ENCODE data around the gene SGPP1. TPM values are rescaled to one million over a fixed set of nuclear protein-coding genes. Genes with fewer than 3 reads are reported as not detected.
"Not testable (repeated sequence)": the region's sequence is repeated elsewhere in the genome, so short reads cannot be mapped to it uniquely, and the experiment has no call there.

SGPP1 gene
- total and polyA plus RNA-seq, 2 of the 8 experiments (the other 6 are each of a cell fraction or from before 2014, with no cell fraction given), result 5.7 to 8.1 TPM

DNA sequence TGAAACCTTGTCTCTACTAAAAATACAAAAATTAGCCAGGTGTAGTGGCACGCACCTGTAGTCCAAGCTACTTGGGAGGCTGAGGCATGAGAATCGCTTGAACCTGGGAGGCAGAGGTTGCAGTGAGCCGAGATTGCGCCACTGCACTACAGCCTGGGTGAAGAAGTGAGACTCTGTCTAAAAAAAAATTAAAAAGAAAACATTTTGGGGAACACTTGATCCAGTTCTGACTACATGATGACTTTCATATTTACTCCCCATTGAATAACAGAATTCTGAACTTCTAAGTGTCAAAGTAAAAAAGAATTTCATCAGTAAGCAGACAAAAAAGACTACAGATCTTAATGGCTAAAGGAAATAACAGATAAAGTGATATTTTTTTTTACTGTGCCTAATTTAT, 25.3 kb downstream of the SGPP1 start:
- H3K27me3 ChIP-seq (replicated peaks in 1 of 4; ENCODE audit: control insufficient read depth in 3 of 4, extremely low read depth in 1 of 4, insufficient read depth in 3 of 4, low read length in 3 of 4); H3K4ac ChIP-seq (replicated peaks; ENCODE audit: insufficient read length, low read depth, low read length); H3K23me2 ChIP-seq (ENCODE audit: low read depth, low read length); H3K14ac ChIP-seq (ENCODE audit: insufficient read length); H4K8ac ChIP-seq (ENCODE audit: extremely low read depth, insufficient read depth, low read length); H3K23ac ChIP-seq (ENCODE audit: insufficient read length); H3K56ac ChIP-seq (replicated peaks; ENCODE audit: insufficient read length, low read depth, low read length); H2AFZ ChIP-seq (ENCODE audit: low read length); H4K91ac ChIP-seq (replicated peaks; ENCODE audit: insufficient read length, low read length); H2AK5ac ChIP-seq (ENCODE audit: low read depth, low read length); H3K4me1 ChIP-seq (replicated peaks in 1 of 4; ENCODE audit: control insufficient read depth in 3 of 4, insufficient read depth in 4 of 4, low read length in 3 of 4); DNase-seq (ENCODE audit: low read depth in 1 of 2, low spot score in 2 of 2); H3K79me1 ChIP-seq (ENCODE audit: low read depth, low read length); H3K79me2 ChIP-seq (ENCODE audit: control insufficient read depth in 1 of 2, insufficient read depth in 2 of 2, low read length in 2 of 2); H3K4me3 ChIP-seq (ENCODE audit: extremely low read depth in 1 of 4, insufficient read depth in 2 of 4, low read depth in 3 of 4, low read length in 4 of 4); H3K9ac ChIP-seq (replicated peaks in 1 of 4; ENCODE audit: extremely low read depth in 1 of 4, low read depth in 3 of 4, low read length in 3 of 4); CTCF ChIA-PET (ENCODE audit: partially characterized antibody); H3K36me3 ChIP-seq (ENCODE audit: control insufficient read depth in 2 of 4, insufficient read depth in 4 of 4, low read length in 3 of 4); FAIRE-seq; H3K9me3 ChIP-seq (ENCODE audit: insufficient read depth in 2 of 2, low read depth in 1 of 2, low read length in 1 of 2); H2BK5ac ChIP-seq (ENCODE audit: low read depth, low read length); H3K4me2 ChIP-seq (ENCODE audit: insufficient read depth in 1 of 2, low read depth in 2 of 2, low read length in 2 of 2); H4K5ac ChIP-seq (ENCODE audit: insufficient read length, low read depth, low read length); H2BK15ac ChIP-seq (ENCODE audit: low read length); H3K27ac ChIP-seq (ENCODE audit: low read depth, low read length); H2BK120ac ChIP-seq (replicated peaks; ENCODE audit: low read depth, low read length); H2BK12ac ChIP-seq (ENCODE audit: low read depth, low read length); H3K18ac ChIP-seq (ENCODE audit: extremely low read depth, low read length); H4K20me1 ChIP-seq (replicated peaks in 1 of 2; ENCODE audit: control insufficient read depth in 1 of 2, insufficient read depth in 2 of 2, low read length in 2 of 2); H2BK20ac ChIP-seq (ENCODE audit: low read length): not testable (repeated sequence)
- POLR2A ChIA-PET (ENCODE audit: partially characterized antibody), result interaction anchor here (1.1 kb wide), 1 partner anchor 87 kb away, joined by 3 read pairs; no protein-coding TSS in a partner anchor
- 99% methylated on average over 4 of the region's 4 CpGs; no CpG with 5 or more reads in 1 of the 2 experiments for WGBS, 2 experiments (ENCODE audit: extremely low coverage in 1 of 2, insufficient coverage in 1 of 2, insufficient read length in 1 of 2, insufficient replicate concordance in 2 of 2, low coverage in 1 of 2, low lambda C conversion rate in 2 of 2, missing lambda C conversion rate in 1 of 2)
